H1 (cell line): ENCODE data around the gene DNMT3L. TPM values are rescaled to one million over a fixed set of nuclear protein-coding genes. Genes with fewer than 3 reads are reported as not detected.

ENCODE experiments used
- CTCF ChIA-PET: fragments of 300-600 bp; sonication (Branson Sonifier 250); formaldehyde crosslinking; loops from one replicate; lab custom pipeline; 2021; ENCODE audit not compliant: partially characterized antibody; lab: Charles Lee
- POLR2A ChIA-PET: fragments of 300-600 bp; sonication (Branson Sonifier 250); formaldehyde crosslinking; loops from one replicate; lab custom pipeline; 2021; ENCODE audit warnings: inconsistent platforms; ENCODE audit not compliant: partially characterized antibody; lab: Charles Lee
- DNase-seq, 2 experiments: peaks; one replicate each; pipeline versions ENCODE4 v3.0.0 to v3.0.0-alpha.2; 2010 to 2022; ENCODE audit warnings: low spot score in 2 of 2, low read depth in 1 of 2, mixed read lengths in 1 of 2
- FAIRE-seq: peaks from 2 replicates; lab custom pipeline; 2011; peaks lifted over from hg19 to GRCh38; lab: Jason Lieb, UNC
- H2AFZ ChIP-seq: 2 replicates; pipeline ENCODE4 v1.8.1; 2012; ENCODE audit warnings: low read length, inconsistent platforms
- H2AK5ac ChIP-seq: 2 replicates; pipeline ENCODE4 v1.6.1; 2013; ENCODE audit warnings: low read depth, low read length
- H2BK120ac ChIP-seq: replicated peaks from 2 replicates; pipeline ENCODE3; 2013; ENCODE audit warnings: low read depth, low read length, inconsistent platforms
- H2BK12ac ChIP-seq: 2 replicates; pipeline ENCODE4 v1.6.1; 2013; ENCODE audit warnings: low read depth, low read length
- H2BK15ac ChIP-seq: 2 replicates; pipeline ENCODE4 v1.6.1; 2013; ENCODE audit warnings: low read length
- H2BK20ac ChIP-seq: 2 replicates; pipeline ENCODE4 v1.6.1; 2013; ENCODE audit warnings: low read length
- H2BK5ac ChIP-seq: 2 replicates; pipeline ENCODE4 v1.6.1; 2013; ENCODE audit warnings: low read depth, low read length
- H3K14ac ChIP-seq: 2 replicates; pipeline ENCODE4 v1.6.1; 2013; ENCODE audit warnings: inconsistent platforms; ENCODE audit not compliant: insufficient read length
- H3K18ac ChIP-seq: 2 replicates; pipeline ENCODE4 v1.6.1; 2013; ENCODE audit warnings: low read length; ENCODE audit errors: extremely low read depth
- H3K23ac ChIP-seq: 2 replicates; pipeline ENCODE4 v1.6.1; 2013; ENCODE audit warnings: inconsistent platforms; ENCODE audit not compliant: insufficient read length
- H3K23me2 ChIP-seq: 2 replicates; pipeline ENCODE4 v1.6.1; 2013; ENCODE audit warnings: low read depth, low read length
- H3K27ac ChIP-seq: 2 replicates; pipeline ENCODE4 v1.6.1; 2011; ENCODE audit warnings: low read depth, low read length, inconsistent platforms
- H3K27me3 ChIP-seq, 4 experiments: replicated peaks in 1 of 4; 1 replicate in 1 of 4; 2 replicates in 3 of 4; pipeline versions ENCODE4 v1.6.1 to v1.8.1; 2011 to 2013; ENCODE audit warnings: low read length in 3 of 4, mild to moderate bottlenecking in 3 of 4, inconsistent platforms in 2 of 4, mixed read lengths in 2 of 4, moderate library complexity in 1 of 4; ENCODE audit not compliant: control insufficient read depth in 3 of 4, insufficient read depth in 3 of 4; ENCODE audit errors: extremely low read depth in 1 of 4
- H3K36me3 ChIP-seq, 4 experiments: 2 replicates each; pipeline versions ENCODE4 v1.6.1 to v1.8.1; 2011 to 2013; ENCODE audit warnings: mild to moderate bottlenecking in 4 of 4, low read length in 3 of 4, moderate library complexity in 2 of 4, control low read depth in 1 of 4, inconsistent platforms in 1 of 4; ENCODE audit not compliant: insufficient read depth in 4 of 4, control insufficient read depth in 2 of 4
- H3K4ac ChIP-seq: replicated peaks from 2 replicates; pipeline ENCODE3; 2013; ENCODE audit warnings: low read length, low read depth, mixed read lengths, inconsistent platforms; ENCODE audit not compliant: insufficient read length
- H3K4me1 ChIP-seq, 4 experiments: replicated peaks in 1 of 4; 1 replicate in 1 of 4; 2 replicates in 3 of 4; pipeline versions ENCODE4 v1.6.1 to v1.8.1; 2011 to 2013; ENCODE audit warnings: low read length in 3 of 4, inconsistent platforms in 2 of 4, mixed read lengths in 1 of 4; ENCODE audit not compliant: insufficient read depth in 4 of 4, control insufficient read depth in 3 of 4
- H3K4me2 ChIP-seq, 2 experiments: 2 replicates each; pipeline versions ENCODE4 v1.6.1 to v1.8.1; 2011 to 2013; ENCODE audit warnings: low read depth in 2 of 2, low read length in 2 of 2, control low read depth in 1 of 2, inconsistent platforms in 1 of 2, mild to moderate bottlenecking in 1 of 2; ENCODE audit not compliant: insufficient read depth in 1 of 2
- H3K4me3 ChIP-seq, 4 experiments: fragments of 200-600, 300-600 bp in 1 of 4; sonication (generic), shearing (Covaris generic), sonication (Bioruptor Twin) in 1 of 4; 2 replicates each; pipeline versions ENCODE4 v1.5.1 to v1.8.1; 2011 to 2016; ENCODE audit warnings: low read length in 4 of 4, low read depth in 3 of 4, control low read depth in 2 of 4, inconsistent platforms in 2 of 4, mild to moderate bottlenecking in 2 of 4, mixed read lengths in 1 of 4, moderate library complexity in 1 of 4; ENCODE audit not compliant: insufficient read depth in 2 of 4; ENCODE audit errors: extremely low read depth in 1 of 4
- H3K56ac ChIP-seq: replicated peaks from 2 replicates; pipeline ENCODE3; 2013; ENCODE audit warnings: low read depth, mild to moderate bottlenecking, mixed read lengths, low read length, inconsistent platforms; ENCODE audit not compliant: insufficient read length
- H3K79me1 ChIP-seq: 2 replicates; pipeline ENCODE4 v1.6.1; 2013; ENCODE audit warnings: low read depth, low read length, control low read depth
- H3K79me2 ChIP-seq, 2 experiments: 2 replicates each; pipeline versions ENCODE4 v1.6.1 to v1.8.1; 2012 to 2013; ENCODE audit warnings: low read length in 2 of 2, mild to moderate bottlenecking in 2 of 2, inconsistent platforms in 1 of 2; ENCODE audit not compliant: insufficient read depth in 2 of 2, control insufficient read depth in 1 of 2
- H3K9ac ChIP-seq, 4 experiments: replicated peaks in 1 of 4; 1 replicate in 1 of 4; 2 replicates in 3 of 4; pipeline versions ENCODE4 v1.6.1 to v1.8.1; 2011 to 2013; ENCODE audit warnings: low read depth in 3 of 4, low read length in 3 of 4, control low read depth in 2 of 4, mild to moderate bottlenecking in 2 of 4, moderate library complexity in 2 of 4, inconsistent platforms in 1 of 4; ENCODE audit errors: extremely low read depth in 1 of 4
- H3K9me3 ChIP-seq, 2 experiments: 2 replicates each; pipeline versions ENCODE4 v1.6.1 to v1.8.1; 2012 to 2013; ENCODE audit warnings: mild to moderate bottlenecking in 2 of 2, moderate library complexity in 2 of 2, control low read depth in 1 of 2, inconsistent platforms in 1 of 2, low read depth in 1 of 2, low read length in 1 of 2, mixed read lengths in 1 of 2; ENCODE audit not compliant: insufficient read depth in 2 of 2
- H4K20me1 ChIP-seq, 2 experiments: replicated peaks in 1 of 2; 2 replicates each; pipeline versions ENCODE3 to v1.8.1; 2011 to 2013; ENCODE audit warnings: inconsistent platforms in 2 of 2, low read length in 2 of 2, mild to moderate bottlenecking in 1 of 2; ENCODE audit not compliant: insufficient read depth in 2 of 2, control insufficient read depth in 1 of 2
- H4K5ac ChIP-seq: 2 replicates; pipeline ENCODE4 v1.6.1; 2013; ENCODE audit warnings: low read length, low read depth, mixed read lengths, inconsistent platforms; ENCODE audit not compliant: insufficient read length
- H4K8ac ChIP-seq: 2 replicates; pipeline ENCODE4 v1.8.0; 2013; ENCODE audit warnings: mild to moderate bottlenecking, moderate library complexity, low read length, inconsistent platforms; ENCODE audit not compliant: insufficient read depth; ENCODE audit errors: extremely low read depth
- H4K91ac ChIP-seq: replicated peaks from 2 replicates; pipeline ENCODE3; 2013; ENCODE audit warnings: low read length, mixed read lengths, inconsistent platforms; ENCODE audit not compliant: insufficient read length
- POU5F1 ChIP-seq: IDR thresholded peaks from 2 replicates; pipeline ENCODE4 v1.6.1; 2011; ENCODE audit warnings: low read depth, mild to moderate bottlenecking, low read length, moderate library complexity
- RAD21 ChIP-seq, 2 experiments: IDR thresholded peaks in 1 of 2; conservative IDR thresholded peaks in 1 of 2; 2 replicates each; pipeline ENCODE4 v1.6.1; 2011; ENCODE audit warnings: low read depth in 2 of 2, low read length in 2 of 2, improper control_type of control experiment in 1 of 2, inconsistent platforms in 1 of 2, mild to moderate bottlenecking in 1 of 2, moderate library complexity in 1 of 2
- RFX5 ChIP-seq: IDR thresholded peaks from 2 replicates; pipeline ENCODE4 v1.6.1; 2011; ENCODE audit warnings: low read depth, low read length, improper control_type of control experiment, borderline replicate concordance
- SAP30 ChIP-seq: fragments of 300-600 bp; sonication (generic); IDR thresholded peaks from 2 replicates; pipeline ENCODE4 v1.7.1; 2012; ENCODE audit warnings: low read length, moderate library complexity, mild to moderate bottlenecking, inconsistent platforms; ENCODE audit not compliant: insufficient read depth, insufficient replicate concordance
- SIX5 ChIP-seq: IDR thresholded peaks from 2 replicates; pipeline ENCODE4 v1.6.1; 2011; ENCODE audit warnings: mild to moderate bottlenecking, low read depth, low read length
- SUZ12 ChIP-seq: fragments of 200-600 bp; sonication (generic); IDR thresholded peaks from 2 replicates; pipeline ENCODE4 v1.6.1; 2012; ENCODE audit warnings: mild to moderate bottlenecking, inconsistent platforms, low read length, moderate library complexity, mixed read lengths
- TAF7 ChIP-seq: optimal IDR thresholded peaks from 2 replicates; pipeline ENCODE3; 2011; ENCODE audit warnings: low read depth, mild to moderate bottlenecking, inconsistent platforms, low read length, moderate library complexity, borderline replicate concordance
- WGBS, 2 experiments: shearing (Covaris generic) in 1 of 2; methylation state at CpG; one replicate each; pipeline versions ENCODE4 v1.1.6 to v1.1.7; 2013 to 2015; ENCODE audit warnings: low lambda C conversion rate in 2 of 2, mixed read lengths in 2 of 2, inconsistent platforms in 1 of 2, low coverage in 1 of 2, missing lambda C conversion rate in 1 of 2; ENCODE audit not compliant: insufficient replicate concordance in 2 of 2, insufficient coverage in 1 of 2, insufficient read length in 1 of 2; ENCODE audit errors: extremely low coverage in 1 of 2, missing lambda C conversion rate in 1 of 2; 5-methylcytosine and 5-hydroxymethylcytosine counted together
- polyA plus RNA-seq, 7 experiments: library from polyadenylated mRNA; depleted of rRNA in 3 of 7; stranded (reverse) in 5 of 7; unstranded in 2 of 7; fragments of >200 nt in 5 of 7; fragments of 200-250 nt in 2 of 7; gene quantifications; 1 replicate in 5 of 7; 2 replicates in 1 of 7; 4 replicates in 1 of 7; pipeline versions ENCODE4 v1.2.1 to v1.2.3, GENCODE V29; 2011 to 2013; ENCODE audit warnings: missing spikeins in 2 of 7, mixed read lengths in 2 of 7
- total RNA-seq: library from RNA; stranded (reverse); fragmentation: NEBNext Ultra II Directional; extraction: Animal tissue kit (Norgen Biotek cat#: 25700); gene quantifications from 2 replicates; pipeline ENCODE4 v1.2.1, GENCODE V29; 2021

Gene DNMT3L
- total and polyA plus RNA-seq, 2 of the 8 experiments (the other 6 are each of a cell fraction or from before 2014, with no cell fraction given) = 0.06 TPM; not detected in 1

GRCh38 chr21:44304877-44305293 lies 43.2 kb upstream of the DNMT3L start:
- Histone ChIP-seq H2AFZ (no peak overlapping the region), H2BK20ac (no peak overlapping the region), H2AK5ac (no peak overlapping the region), H4K91ac (no peak overlapping the region), H3K4me2 (no peak overlapping the region), H3K36me3 (no peaks in the 10 kb centered on the region), H3K9ac (no peak overlapping the region), H2BK12ac (no peak overlapping the region), H4K8ac (no peak overlapping the region; the same call in 1 of the 2 replicates), H3K4me1 (peaks cover 0 to 13% (median 4%) of the 10 kb centered on the region in 4 experiments; a peak in 5 of 7 replicates), H3K79me1 (peaks cover 6% of the 10 kb centered on the region; the same call in 1 of the 2 replicates), H4K5ac (no peak overlapping the region), H3K4me3 (no peak overlapping the region), H3K23ac (no peak overlapping the region), H3K27ac (no peak overlapping the region), H2BK120ac (no peak overlapping the region), H2BK15ac (no peak overlapping the region), H3K23me2 (peaks cover 5% of the 10 kb centered on the region; the same call in 1 of the 2 replicates), H3K27me3 (no peaks in the 10 kb centered on the region), H3K9me3 (no peaks in the 10 kb centered on the region), H3K79me2 (peaks cover 0 to 6% of the 10 kb centered on the region in 2 experiments; a peak in 1 of 4 replicates), H3K14ac (no peak overlapping the region), H3K18ac (no peak overlapping the region), H4K20me1 (peaks cover 9 to 15% of the 10 kb centered on the region in 2 experiments), H3K56ac (no peak overlapping the region), H3K4ac (no peak overlapping the region), H2BK5ac (no peak overlapping the region)
- CTCF ChIA-PET = interaction anchor here (0.9 to 2.2 kb wide), 9 partner anchors 9 to 206 kb away, joined by 3 to 7 read pairs (median 5); no protein-coding TSS in a partner anchor
- FAIRE-seq (no peak), DNase-seq (no peak)
- POLR2A ChIA-PET = no interaction called here
- WGBS, 2 experiments = 94% methylated on average over 8 of the region's 8 CpGs; no CpG with 5 or more reads in 1 of the 2 experiments
- TF ChIP-seq TAF7 (no peak), POU5F1 (no peak), RFX5 (no peak), SIX5 (no peak), RAD21 (IDR thresholded peaks at IDR 0.05 in 1 of 2, conservative IDR thresholded peaks at IDR 0.05 in 1 of 2; ENCODE audit: low read depth in 2 of 2, low read length in 2 of 2) (peak; percentile 30 to 46; a peak in 3 of 4 replicates), SUZ12 (no peak), SAP30 (no peak)
